K562 (cell line): ENCODE data around the gene OR10P1. TPM values are rescaled to one million over a fixed set of nuclear protein-coding genes. Genes with fewer than 3 reads are reported as not detected.
A peak's percentile ranks its signal among the peaks of the same experiment; 100 is the strongest.

Experiments
- ARNT ChIP-seq, 2 experiments: fragments of 450-650 bp; IDR thresholded peaks; 2 replicates each; pipeline ENCODE4 v1.6.1; 2016; ENCODE audit warnings: mild to moderate bottlenecking in 1 of 2
- ATF7 ChIP-seq: fragments of 450-650 bp; IDR thresholded peaks from 2 replicates; pipeline ENCODE4 v1.7.1; 2014; ENCODE audit warnings: mild to moderate bottlenecking, moderate library complexity
- CBFA2T3 ChIP-seq: fragments of 450-650 bp; IDR thresholded peaks from 2 replicates; pipeline ENCODE4 v1.6.1; 2017
- CC2D1A ChIP-seq: fragments of 450-650 bp; IDR thresholded peaks from 2 replicates; pipeline ENCODE4 v1.6.1; 2017; ENCODE audit warnings: mild to moderate bottlenecking
- CREM ChIP-seq: IDR thresholded peaks from 2 replicates; pipeline ENCODE4 v1.6.1; 2014; ENCODE audit warnings: antibody characterized with exemption, low read depth
- HNRNPLL ChIP-seq: fragments of 200-400 bp; formaldehyde crosslinking; IDR thresholded peaks from 2 replicates; pipeline ENCODE4 v1.6.1; 2017; ENCODE audit warnings: low read length, low read depth, mild to moderate bottlenecking; ENCODE audit not compliant: poor library complexity, severe bottlenecking
- JUN ChIP-seq, 2 experiments: sonication (generic) in 1 of 2; formaldehyde crosslinking in 1 of 2; IDR thresholded peaks; 2 replicates each; pipeline versions ENCODE4 v1.6.1 to v1.8.0; 2012 to 2022; ENCODE audit warnings: borderline replicate concordance in 2 of 2, mild to moderate bottlenecking in 2 of 2, improper control_type of control experiment in 1 of 2, low read depth in 1 of 2, low read length in 1 of 2, missing genetic modification reagents in 1 of 2
- MYC ChIP-seq, 2 experiments: fragments of 250-450 bp in 1 of 2; sonication (Bioruptor Pico) in 1 of 2; IDR thresholded peaks; 2 replicates each; pipeline versions ENCODE4 v1.5.1 to v1.6.1; 2012 to 2021; ENCODE audit warnings: low read depth in 2 of 2, borderline replicate concordance in 1 of 2, improper control_type of control experiment in 1 of 2, low read length in 1 of 2, mild to moderate bottlenecking in 1 of 2, moderate library complexity in 1 of 2
- NCOR1 ChIP-seq: fragments of 450-650 bp; IDR thresholded peaks from 2 replicates; pipeline ENCODE4 v1.6.1; 2016; ENCODE audit warnings: mild to moderate bottlenecking, moderate library complexity
- NFATC3 ChIP-seq: fragments of 450-650 bp; IDR thresholded peaks from 2 replicates; pipeline ENCODE4 v1.6.1; 2017; ENCODE audit warnings: mild to moderate bottlenecking
- RAD21 ChIP-seq, 2 experiments: fragments of 250-450 bp in 1 of 2; fragments of 450-650 bp in 1 of 2; sonication (Bioruptor Pico) in 1 of 2; formaldehyde crosslinking in 1 of 2; IDR thresholded peaks in 1 of 2; conservative IDR thresholded peaks in 1 of 2; 2 replicates each; pipeline versions ENCODE4 v1.4.0 to v1.8.0; 2020 to 2022; ENCODE audit warnings: mild to moderate bottlenecking in 2 of 2, moderate library complexity in 1 of 2
- RAD51 ChIP-seq: fragments of 450-650 bp; IDR thresholded peaks from 2 replicates; pipeline ENCODE4 v1.7.1; 2016; ENCODE audit warnings: low read depth, mild to moderate bottlenecking, borderline replicate concordance
- SMC3 ChIP-seq: conservative IDR thresholded peaks from 2 replicates; pipeline ENCODE4 v1.6.1; 2011; ENCODE audit warnings: low read depth, low read length, improper control_type of control experiment; ENCODE audit not compliant: insufficient read depth
- STAG1 ChIP-seq: sonication (generic); formaldehyde crosslinking; IDR thresholded peaks from 2 replicates; pipeline ENCODE4 v1.5.0; 2020; ENCODE audit warnings: missing genetic modification reagents, borderline replicate concordance
- TEAD1 ChIP-seq, 2 experiments: fragments of 450-650 bp in 1 of 2; sonication (generic) in 1 of 2; formaldehyde crosslinking; IDR thresholded peaks; 2 replicates each; pipeline versions ENCODE4 v1.4.0 to v1.8.0; 2020 to 2022; ENCODE audit warnings: mild to moderate bottlenecking in 2 of 2, missing genetic modification reagents in 1 of 2
- TEAD2 ChIP-seq: fragments of 450-650 bp; IDR thresholded peaks from 2 replicates; pipeline ENCODE4 v1.6.1; 2016; ENCODE audit warnings: missing genetic modification characterization, control low read depth, missing compliant biosample characterization
- TEAD4 ChIP-seq, 2 experiments: sonication (generic) in 1 of 2; formaldehyde crosslinking in 1 of 2; IDR thresholded peaks; 2 replicates each; pipeline versions ENCODE4 v1.6.1 to v1.8.0; 2012 to 2022; ENCODE audit warnings: borderline replicate concordance in 1 of 2, inconsistent platforms in 1 of 2, low read length in 1 of 2, mild to moderate bottlenecking in 1 of 2, missing genetic modification reagents in 1 of 2
- ZNF583 ChIP-seq: fragments of 250-450 bp; sonication (Bioruptor Pico); IDR thresholded peaks from 2 replicates; pipeline ENCODE4 v1.4.0; 2020
- polyA plus RNA-seq, 8 experiments: library from polyadenylated mRNA; depleted of rRNA in 4 of 8; stranded (reverse) in 5 of 8; unstranded in 3 of 8; fragments of >200 nt; fragmentation: Nextera tagmentation in 2 of 8; fragmentation: Illumina TruSeq in 1 of 8; extraction: Ambion mirVana in 2 of 8; extraction: Trizol in 1 of 8; gene quantifications; 2 replicates each; pipeline versions ENCODE4 v1.2.1 to v1.2.3, GENCODE V29; 2011 to 2014; ENCODE audit warnings: inconsistent platforms in 1 of 8, missing spikeins in 1 of 8
- total RNA-seq, 7 experiments: library from RNA; depleted of rRNA in 6 of 7; stranded (reverse); fragments of >200 nt in 6 of 7; fragmentation: Illumina TruSeq in 2 of 7; extraction: Trizol in 2 of 7; gene quantifications; 2 replicates each; pipeline versions ENCODE4 v1.2.1 to v1.2.3, GENCODE V29; 2011 to 2021; ENCODE audit warnings: low replicate concordance in 1 of 7
- TF ChIP-seq, protein P1 (sequence below): fragments of 250-450 bp; sonication (Bioruptor Pico); IDR thresholded peaks from 2 replicates; pipeline ENCODE4 v1.8.0; 2021; ENCODE audit warnings: moderate library complexity, mild to moderate bottlenecking, inconsistent platforms
- TF ChIP-seq, protein P2 (sequence below): fragments of 250-450 bp; sonication (Bioruptor Pico); IDR thresholded peaks from 2 replicates; pipeline ENCODE4 v1.5.0; 2021; ENCODE audit warnings: mild to moderate bottlenecking, moderate library complexity
- TF ChIP-seq, protein P3 (sequence below): fragments of 250-450 bp; sonication (Bioruptor Pico); IDR thresholded peaks from 2 replicates; pipeline ENCODE4 v1.6.1; 2021; ENCODE audit warnings: mild to moderate bottlenecking

The OR10P1 gene
- total and polyA plus RNA-seq, 9 of the 15 experiments (the other 6 are each of a cell fraction or from before 2014, with no cell fraction given) = not detected

DNA sequence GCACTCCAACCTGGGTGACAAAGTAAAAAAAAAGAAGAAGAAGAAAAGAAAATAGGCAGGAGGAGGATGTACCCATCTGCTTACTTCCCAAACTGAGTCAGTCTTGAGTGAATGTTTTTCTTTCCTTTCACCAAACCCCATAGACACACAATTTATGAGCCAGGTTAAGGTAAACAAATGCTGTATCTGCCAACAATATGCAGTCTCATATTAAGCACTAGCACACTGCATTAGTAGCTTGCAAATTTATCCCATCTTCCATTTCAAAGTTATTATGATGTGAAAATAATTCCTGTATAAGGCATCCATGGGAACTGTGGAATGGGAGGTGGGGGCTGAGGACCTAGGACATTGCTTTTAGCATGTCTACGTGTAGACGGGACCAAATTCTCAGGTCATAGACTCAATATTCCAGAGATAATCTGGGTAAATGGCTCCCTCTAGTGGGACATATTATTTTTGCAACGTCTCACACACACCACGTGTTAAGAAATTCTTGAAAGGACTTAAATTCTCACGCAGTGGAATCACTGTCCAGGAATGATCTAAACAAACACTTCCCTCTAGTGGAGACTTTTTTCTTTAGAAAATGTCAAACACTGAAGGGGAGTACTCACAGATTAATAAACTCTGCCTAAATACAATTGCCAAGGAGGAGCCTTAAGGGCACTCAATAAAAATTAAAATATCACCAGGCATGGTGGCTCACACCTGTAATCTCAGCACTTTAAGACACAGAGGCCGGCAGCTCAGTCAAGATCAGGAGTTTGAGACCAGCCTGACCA, 17.1 kb upstream of the OR10P1 start (continued):
- 0 out of 2 replicates have a peak, but pooled peaks have one; percentile 21 for TF ChIP-seq JUN (IDR thresholded peaks at IDR 0.05; ENCODE audit: borderline replicate concordance, low read depth, low read length)
- no peak for TF ChIP-seq JUN (CRISPR knock-in tag; IDR thresholded peaks at IDR 0.05; ENCODE audit: borderline replicate concordance)
- TF ChIP-seq ARNT (IDR thresholded peaks at IDR 0.05) = peak in 1 of 2 experiments; percentile 48; a peak in 1 of 4 replicates
- no peak for TF ChIP-seq NFATC3
- TF ChIP-seq CREM = peak; percentile 63
- peak; percentile 57 to 72; a peak in 2 of 4 replicates for TF ChIP-seq TEAD1 (CRISPR knock-in tag; IDR thresholded peaks at IDR 0.05)
- no peak for TF ChIP-seq ZNF583 (CRISPR knock-in tag)
- TF ChIP-seq CBFA2T3 = no peak
- TF ChIP-seq, protein P1, sequence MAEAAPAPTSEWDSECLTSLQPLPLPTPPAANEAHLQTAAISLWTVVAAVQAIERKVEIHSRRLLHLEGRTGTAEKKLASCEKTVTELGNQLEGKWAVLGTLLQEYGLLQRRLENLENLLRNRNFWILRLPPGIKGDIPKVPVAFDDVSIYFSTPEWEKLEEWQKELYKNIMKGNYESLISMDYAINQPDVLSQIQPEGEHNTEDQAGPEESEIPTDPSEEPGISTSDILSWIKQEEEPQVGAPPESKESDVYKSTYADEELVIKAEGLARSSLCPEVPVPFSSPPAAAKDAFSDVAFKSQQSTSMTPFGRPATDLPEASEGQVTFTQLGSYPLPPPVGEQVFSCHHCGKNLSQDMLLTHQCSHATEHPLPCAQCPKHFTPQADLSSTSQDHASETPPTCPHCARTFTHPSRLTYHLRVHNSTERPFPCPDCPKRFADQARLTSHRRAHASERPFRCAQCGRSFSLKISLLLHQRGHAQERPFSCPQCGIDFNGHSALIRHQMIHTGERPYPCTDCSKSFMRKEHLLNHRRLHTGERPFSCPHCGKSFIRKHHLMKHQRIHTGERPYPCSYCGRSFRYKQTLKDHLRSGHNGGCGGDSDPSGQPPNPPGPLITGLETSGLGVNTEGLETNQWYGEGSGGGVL (CRISPR knock-in tag) = no peak
- TF ChIP-seq, protein P2, sequence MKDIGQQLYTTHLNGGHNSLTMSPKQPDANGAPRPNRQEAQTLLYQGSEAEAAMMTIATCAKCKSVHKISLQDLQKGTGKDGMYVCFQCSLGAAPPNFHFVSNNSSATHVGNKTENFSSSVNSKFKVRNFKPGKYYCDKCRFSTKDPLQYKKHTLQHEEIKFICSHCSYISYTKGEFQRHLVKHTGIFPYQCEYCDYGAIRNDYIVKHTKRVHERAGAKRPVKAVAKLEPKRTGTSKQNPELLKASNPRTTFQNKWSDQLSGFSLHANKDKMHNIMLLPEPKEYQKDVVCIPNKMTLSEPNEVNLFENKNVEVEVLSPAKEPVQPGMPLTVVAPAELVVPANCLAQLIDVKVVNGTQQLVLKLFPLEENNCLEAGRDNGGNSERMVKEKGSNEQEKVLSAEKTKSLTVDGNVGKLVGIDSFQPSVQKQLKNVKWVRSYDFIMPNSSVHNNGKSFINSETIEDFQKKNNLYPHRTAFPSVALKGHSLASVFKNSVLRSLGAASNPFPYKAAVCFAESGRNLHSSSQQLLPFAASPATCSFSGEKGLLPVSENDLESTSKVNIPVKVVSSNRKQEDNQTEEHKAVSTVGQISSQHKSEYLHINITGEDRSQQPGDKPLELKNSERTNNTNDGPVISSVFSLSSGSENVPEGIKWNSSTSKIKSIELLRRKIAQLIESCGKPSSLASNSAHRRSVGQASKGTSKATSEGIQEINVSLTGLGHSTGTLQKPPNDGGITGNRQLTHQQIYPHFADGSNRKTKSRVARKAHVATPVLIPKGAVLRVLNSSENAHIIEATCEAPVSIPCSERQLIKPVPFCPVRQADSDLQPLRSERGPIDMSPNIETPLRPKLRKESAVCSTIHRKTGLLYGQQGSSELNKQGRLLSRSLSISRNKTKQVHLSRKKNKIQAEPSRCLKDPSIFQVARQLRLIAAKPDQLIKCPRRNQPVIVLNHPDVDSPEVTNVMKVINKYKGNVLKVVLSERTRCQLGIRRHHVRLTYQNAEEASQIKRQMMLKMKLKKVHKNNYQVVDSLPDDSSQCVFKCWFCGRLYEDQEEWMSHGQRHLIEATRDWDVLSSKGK (CRISPR knock-in tag) = no peak
- peak; percentile 53; the same call in 1 of the 2 replicates for TF ChIP-seq RAD51
- peak; percentile 63 for TF ChIP-seq TEAD4 (IDR thresholded peaks at IDR 0.05; ENCODE audit: low read length)
- no peak for TF ChIP-seq TEAD4 (CRISPR knock-in tag; IDR thresholded peaks at IDR 0.05; ENCODE audit: borderline replicate concordance)
- peak; percentile 41 for TF ChIP-seq ATF7
- TF ChIP-seq CC2D1A = peak; percentile 68; the same call in 1 of the 2 replicates
- 0 out of 2 replicates have a peak, but pooled peaks have one; percentile 12 for TF ChIP-seq NCOR1
- TF ChIP-seq, protein P3, sequence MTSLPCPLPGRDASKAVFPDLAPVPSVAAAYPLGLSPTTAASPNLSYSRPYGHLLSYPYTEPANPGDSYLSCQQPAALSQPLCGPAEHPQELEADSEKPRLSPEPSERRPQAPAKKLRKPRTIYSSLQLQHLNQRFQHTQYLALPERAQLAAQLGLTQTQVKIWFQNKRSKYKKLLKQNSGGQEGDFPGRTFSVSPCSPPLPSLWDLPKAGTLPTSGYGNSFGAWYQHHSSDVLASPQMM (CRISPR knock-in tag) = no peak
- TF ChIP-seq MYC (IDR thresholded peaks at IDR 0.05; ENCODE audit: low read depth, low read length) = peak; percentile 90
- TF ChIP-seq MYC (CRISPR knock-in tag; IDR thresholded peaks at IDR 0.05; ENCODE audit: borderline replicate concordance, low read depth) = no peak
- peak; percentile 89 for TF ChIP-seq SMC3
- TF ChIP-seq HNRNPLL = no peak
- TF ChIP-seq RAD21 (CRISPR knock-in tag; conservative IDR thresholded peaks at IDR 0.05 in 1 of 2, IDR thresholded peaks at IDR 0.05 in 1 of 2) = peak; percentile 96 to 98
- peak; percentile 74; the same call in 1 of the 2 replicates for TF ChIP-seq TEAD2 (tag)
- TF ChIP-seq STAG1 (CRISPR knock-in tag) = peak; percentile 42; the same call in 1 of the 2 replicates
